Loucy (cell line): Measurements from ENCODE around the gene HS6ST2.

Experiments
- H2AFZ ChIP-seq: fragments of 200-600 bp; sonication (generic); 2 replicates; pipeline ENCODE4 v1.6.0; 2016; ENCODE audit warnings: antibody characterized with exemption, mild to moderate bottlenecking, low read length, moderate library complexity
- H3F3A ChIP-seq: fragments of 200-600 bp; 2 replicates; pipeline ENCODE4 v1.6.0; 2016; ENCODE audit warnings: antibody characterized with exemption, low read depth, mild to moderate bottlenecking
- H3K27me3 ChIP-seq: fragments of 200-600 bp; sonication (generic); 2 replicates; pipeline ENCODE4 v1.6.1; 2014; ENCODE audit warnings: low read length, mild to moderate bottlenecking; ENCODE audit not compliant: insufficient read depth, poor library complexity, severe bottlenecking
- H3K36me3 ChIP-seq: fragments of 200-600 bp; sonication (generic); 2 replicates; pipeline ENCODE4 v1.6.1; 2016; ENCODE audit warnings: low read length; ENCODE audit not compliant: insufficient read depth
- H3K4me1 ChIP-seq: fragments of 200-600 bp; sonication (generic); 2 replicates; pipeline ENCODE4 v1.5.1; 2014; ENCODE audit warnings: low read length, mild to moderate bottlenecking; ENCODE audit not compliant: insufficient read depth, poor library complexity, severe bottlenecking
- H3K4me2 ChIP-seq: fragments of 200-600 bp; sonication (generic); 2 replicates; pipeline ENCODE4 v1.6.0; 2014; ENCODE audit warnings: antibody characterized with exemption, low read length, low read depth, mild to moderate bottlenecking; ENCODE audit not compliant: poor library complexity, severe bottlenecking
- H3K4me3 ChIP-seq: fragments of 200-600 bp; sonication (generic); 2 replicates; pipeline ENCODE4 v1.5.1; 2014; ENCODE audit warnings: low read length, mild to moderate bottlenecking, mixed read lengths; ENCODE audit not compliant: poor library complexity, severe bottlenecking
- H3K79me2 ChIP-seq: fragments of 200-600 bp; sonication (generic); 2 replicates; pipeline ENCODE4 v1.6.1; 2014; ENCODE audit warnings: low read length; ENCODE audit not compliant: insufficient read depth
- H3K9ac ChIP-seq: fragments of 200-600 bp; sonication (generic); 2 replicates; pipeline ENCODE4 v1.6.0; 2014; ENCODE audit warnings: mild to moderate bottlenecking, low read depth, low read length, moderate library complexity; ENCODE audit not compliant: poor library complexity, severe bottlenecking
- H3K9me2 ChIP-seq: fragments of 200-600 bp; sonication (generic); replicated peaks from 2 replicates; pipeline ENCODE4 v1.6.1; 2016; ENCODE audit warnings: low read depth, low read length, mixed read lengths
- H3K9me3 ChIP-seq: fragments of 200-600 bp; sonication (generic); 2 replicates; pipeline ENCODE4 v1.6.1; 2014; ENCODE audit warnings: mild to moderate bottlenecking, antibody characterized with exemption, low read length, low read depth; ENCODE audit not compliant: insufficient read depth
- H4K20me1 ChIP-seq: fragments of 200-600 bp; sonication (generic); 2 replicates; pipeline ENCODE4 v1.6.0; 2014; ENCODE audit warnings: antibody characterized with exemption, low read length, mild to moderate bottlenecking; ENCODE audit not compliant: insufficient read depth, poor library complexity, severe bottlenecking
- CTCF ChIP-seq: fragments of 200-600 bp; sonication (generic); conservative IDR thresholded peaks from 2 replicates; pipeline ENCODE4 v1.5.1; 2014; ENCODE audit warnings: mild to moderate bottlenecking, antibody characterized with exemption, low read length
- EZH2phosphoT487 ChIP-seq: fragments of 200-600 bp; IDR thresholded peaks from 2 replicates; pipeline ENCODE4 v1.6.1; 2018; ENCODE audit warnings: antibody characterized with exemption, mild to moderate bottlenecking, moderate library complexity, borderline replicate concordance

The HS6ST2 gene

DNA sequence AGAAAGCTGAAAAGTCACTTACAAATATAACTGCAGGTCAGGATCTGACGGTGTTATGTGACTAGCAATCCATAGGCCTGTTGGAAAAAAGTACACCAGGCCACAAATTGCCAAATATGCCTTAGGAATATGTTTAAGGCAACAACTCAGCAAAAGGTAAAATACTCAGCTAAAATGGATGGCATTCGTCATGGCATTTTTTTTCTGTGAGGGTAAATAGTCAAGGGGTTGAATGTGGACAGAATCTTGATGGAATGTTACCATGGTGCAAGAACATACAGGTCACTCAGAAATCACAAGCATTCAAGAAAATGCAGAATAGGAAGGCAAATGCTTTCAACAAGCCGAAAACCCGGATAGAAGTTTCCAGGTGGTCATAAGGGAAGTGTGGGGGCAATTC is 347.9 kb downstream of the HS6ST2 start:
- Histone ChIP-seq H3F3A (no peaks in the 10 kb centered on the region), H3K36me3 (no peaks in the 10 kb centered on the region), H3K9ac (no peak overlapping the region), H4K20me1 (no peaks in the 10 kb centered on the region), H3K4me1 (no peaks in the 10 kb centered on the region), H3K27me3 (no peaks in the 10 kb centered on the region), H3K9me2 (no peaks in the 10 kb centered on the region), H3K4me2 (no peak overlapping the region), H3K79me2 (no peaks in the 10 kb centered on the region), H3K4me3 (no peak overlapping the region), H3K9me3 (no peaks in the 10 kb centered on the region), H2AFZ (no peak overlapping the region)
- no peak for TF ChIP-seq EZH2phosphoT487
- no peak for TF ChIP-seq CTCF

DNA sequence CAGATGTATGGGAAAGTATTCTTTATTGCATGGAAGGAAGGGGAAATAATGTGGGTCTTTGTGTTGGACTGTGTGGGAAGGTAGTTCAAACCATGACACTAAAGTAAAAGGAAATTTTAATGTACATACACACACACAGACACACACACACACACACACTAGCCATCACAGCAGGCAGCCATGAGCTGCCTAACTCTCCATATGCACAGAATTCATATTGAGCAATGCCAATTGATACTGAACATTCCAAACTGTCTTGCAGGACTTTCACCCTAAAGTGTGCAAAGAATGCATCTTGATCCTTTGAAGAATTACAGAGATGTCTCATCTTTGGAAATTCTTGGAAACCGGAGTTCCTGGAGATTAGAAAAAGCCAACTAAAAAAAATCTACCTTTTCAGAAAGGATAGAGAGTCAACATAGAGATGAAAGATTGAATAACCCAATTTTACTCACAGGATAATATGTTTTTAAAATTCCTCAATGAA is 349.0 kb downstream of the HS6ST2 start:
- H3K4me1 ChIP-seq = no peaks in the 10 kb centered on the region
- H3K4me3 ChIP-seq = no peak overlapping the region
- no peak overlapping the region for H3K4me2 ChIP-seq

DNA sequence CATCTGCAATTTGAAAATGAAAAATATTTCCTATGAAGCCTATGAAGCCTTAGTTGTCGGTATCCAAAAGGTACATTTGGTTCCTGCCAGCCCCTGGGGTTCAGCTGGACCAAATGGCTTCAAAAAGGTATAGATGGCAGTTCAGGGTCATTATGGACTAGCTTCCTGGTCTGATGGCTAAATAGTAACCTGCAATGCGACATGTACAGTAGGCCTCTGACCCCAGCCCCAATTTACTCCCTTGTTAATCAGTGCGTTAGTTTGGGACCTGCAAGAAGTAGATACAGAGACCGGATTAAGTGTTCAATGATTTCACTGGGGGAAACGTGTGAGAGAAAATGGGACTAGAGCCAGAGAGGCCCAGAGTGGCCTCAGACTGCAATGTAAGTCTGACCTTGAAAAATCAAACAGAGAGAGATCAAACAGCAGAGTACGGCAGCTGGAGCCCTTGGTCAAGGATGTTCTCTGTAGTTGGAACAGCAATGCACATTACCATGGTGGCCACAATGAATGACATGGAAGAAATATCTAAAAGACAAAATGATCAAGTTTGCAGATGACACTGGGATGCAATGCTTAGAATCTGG is 354.6 kb downstream of the HS6ST2 start:
- H2AFZ ChIP-seq = no peak overlapping the region
- no peaks in the 10 kb centered on the region for H3F3A ChIP-seq
- no peaks in the 10 kb centered on the region for H3K36me3 ChIP-seq
- TF ChIP-seq EZH2phosphoT487 (no peak), CTCF (no peak)
- no peaks in the 10 kb centered on the region for H3K4me1 ChIP-seq
- H3K9me3 ChIP-seq = no peaks in the 10 kb centered on the region
- no peak overlapping the region for H3K4me2 ChIP-seq
- no peaks in the 10 kb centered on the region for H3K27me3 ChIP-seq
- H3K9ac ChIP-seq = no peak overlapping the region
- no peaks in the 10 kb centered on the region for H3K9me2 ChIP-seq
- no peaks in the 10 kb centered on the region for H4K20me1 ChIP-seq
- no peak overlapping the region for H3K4me3 ChIP-seq
- H3K79me2 ChIP-seq = no peaks in the 10 kb centered on the region

More for the DNA sequence above, 349.0 kb downstream of the HS6ST2 start:
- Histone ChIP-seq H3K9me3 (no peaks in the 10 kb centered on the region), H3F3A (no peaks in the 10 kb centered on the region), H3K9ac (no peak overlapping the region), H3K36me3 (no peaks in the 10 kb centered on the region), H4K20me1 (no peaks in the 10 kb centered on the region), H2AFZ (no peak overlapping the region), H3K79me2 (no peaks in the 10 kb centered on the region), H3K27me3 (no peaks in the 10 kb centered on the region), H3K9me2 (no peaks in the 10 kb centered on the region)
- TF ChIP-seq CTCF (no peak), EZH2phosphoT487 (no peak)
